Astrocyte (in vitro differentiated cells and primary cell): ENCODE results near the gene CNTN1. TPM values are rescaled to one million over a fixed set of nuclear protein-coding genes. Genes with fewer than 3 reads are reported as not detected.

ENCODE experiments used
- DNase-seq: peaks from one replicate; pipeline ENCODE4 v3.0.0-alpha.2; 2010; ENCODE audit warnings: low read depth
- FAIRE-seq: peaks from 2 replicates; lab custom pipeline; 2011; peaks lifted over from hg19 to GRCh38; lab: Jason Lieb, UNC
- H2AFZ ChIP-seq: 2 replicates; pipeline ENCODE4 v1.6.0; 2012; ENCODE audit warnings: low read depth, low read length, inconsistent platforms
- H3K27ac ChIP-seq: 2 replicates; pipeline ENCODE4 v1.5.1; 2011; ENCODE audit warnings: low read depth, low read length, inconsistent platforms
- H3K27me3 ChIP-seq: 2 replicates; pipeline ENCODE4 v1.6.0; 2011; ENCODE audit warnings: low read length, inconsistent platforms; ENCODE audit not compliant: insufficient read depth
- H3K36me3 ChIP-seq: 2 replicates; pipeline ENCODE4 v1.5.1; 2011; ENCODE audit warnings: low read length, inconsistent platforms; ENCODE audit not compliant: insufficient read depth
- H3K4me1 ChIP-seq: 2 replicates; pipeline ENCODE4 v1.5.1; 2011; ENCODE audit warnings: low read length, inconsistent platforms; ENCODE audit not compliant: insufficient read depth
- H3K4me2 ChIP-seq: 2 replicates; pipeline ENCODE4 v1.6.0; 2012; ENCODE audit warnings: low read length, inconsistent platforms
- H3K4me3 ChIP-seq: 2 replicates; pipeline ENCODE4 v1.5.1; 2011; ENCODE audit warnings: low read depth, mild to moderate bottlenecking, low read length, inconsistent platforms; ENCODE audit not compliant: insufficient read depth
- H3K79me2 ChIP-seq: 2 replicates; pipeline ENCODE4 v1.6.0; 2012; ENCODE audit warnings: mild to moderate bottlenecking, low read length, inconsistent platforms; ENCODE audit not compliant: insufficient read depth
- H3K9ac ChIP-seq: 2 replicates; pipeline ENCODE4 v1.6.0; 2012; ENCODE audit warnings: mild to moderate bottlenecking, low read length, inconsistent platforms
- H3K9me3 ChIP-seq: 2 replicates; pipeline ENCODE4 v1.5.1; 2012; ENCODE audit warnings: low read depth, mild to moderate bottlenecking, low read length, inconsistent platforms; ENCODE audit not compliant: insufficient read depth
- H4K20me1 ChIP-seq: 2 replicates; pipeline ENCODE4 v1.6.0; 2012; ENCODE audit warnings: low read length, inconsistent platforms; ENCODE audit not compliant: insufficient read depth
- H3K27ac Mint-ChIP-seq: one replicate; pipeline ENCODE4 v1.8.0; 2021; ENCODE audit warnings: mild to moderate bottlenecking, mixed read lengths; ENCODE audit not compliant: unreplicated experiment
- H3K27me3 Mint-ChIP-seq: one replicate; pipeline ENCODE4 v1.8.0; 2021; ENCODE audit warnings: low read depth, mixed read lengths; ENCODE audit not compliant: unreplicated experiment
- H3K36me3 Mint-ChIP-seq: one replicate; pipeline ENCODE4 v1.8.0; 2021; ENCODE audit warnings: low read depth, mixed read lengths; ENCODE audit not compliant: unreplicated experiment
- H3K4me1 Mint-ChIP-seq: one replicate; pipeline ENCODE4 v1.8.0; 2021; ENCODE audit warnings: low read depth, mixed read lengths; ENCODE audit not compliant: unreplicated experiment
- H3K4me3 Mint-ChIP-seq: one replicate; pipeline ENCODE4 v1.8.0; 2021; ENCODE audit warnings: mild to moderate bottlenecking, moderate library complexity, mixed read lengths; ENCODE audit not compliant: unreplicated experiment
- H3K9me3 Mint-ChIP-seq: one replicate; pipeline ENCODE4 v1.8.0; 2021; ENCODE audit warnings: mild to moderate bottlenecking, mixed read lengths; ENCODE audit not compliant: unreplicated experiment
- EZH2 ChIP-seq: IDR thresholded peaks from 2 replicates; pipeline ENCODE4 v1.6.1; 2012; ENCODE audit warnings: mild to moderate bottlenecking, low read length, inconsistent platforms; ENCODE audit not compliant: insufficient read depth
- total RNA-seq: library from RNA; stranded (reverse); gene quantifications from 2 replicates; pipeline ENCODE4 v1.2.1, GENCODE V29; 2021
- TF ChIP-seq, protein P1 (sequence below): IDR thresholded peaks from 2 replicates; pipeline ENCODE4 v1.5.1; 2011; ENCODE audit warnings: low read depth, mild to moderate bottlenecking, inconsistent platforms, low read length, moderate library complexity; ENCODE audit not compliant: insufficient read depth

Gene CNTN1
- total RNA-seq, 1 donor from 2014 or later: 2.1 TPM

DNA sequence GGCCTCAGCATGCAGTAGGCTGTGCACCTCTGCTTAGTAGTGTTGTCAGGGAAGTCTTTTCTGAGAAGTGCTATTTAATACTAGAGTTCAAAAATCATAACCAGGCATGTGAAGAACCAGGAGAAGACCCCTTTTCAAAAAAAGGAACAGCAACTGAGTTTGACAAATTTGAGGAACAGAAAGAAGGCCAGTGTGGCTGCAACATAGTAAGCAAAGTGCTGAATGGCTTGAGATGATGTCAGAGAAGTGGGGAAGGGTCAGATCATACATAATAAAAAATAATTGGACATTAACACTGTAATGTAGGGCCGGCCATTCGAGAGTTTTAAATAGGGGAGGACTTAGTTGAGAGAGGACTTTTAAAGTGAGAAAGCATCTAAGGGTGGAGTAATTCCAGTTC lies 11.1 kb upstream of the CNTN1 start:
- Histone ChIP-seq H3K4me3 (no peak overlapping the region), H3K9ac (no peak overlapping the region), H3K4me2 (no peak overlapping the region), H3K4me1 (no peaks in the 10 kb centered on the region), H3K36me3 (no peaks in the 10 kb centered on the region), H4K20me1 (no peaks in the 10 kb centered on the region), H3K27ac (no peak overlapping the region), H3K9me3 (no peaks in the 10 kb centered on the region), H3K27me3 (no peaks in the 10 kb centered on the region), H2AFZ (no peak overlapping the region), H3K79me2 (no peaks in the 10 kb centered on the region)
- FAIRE-seq (no peak), DNase-seq (no peak)
- H3K36me3 Mint-ChIP-seq: no peaks in the 10 kb centered on the region
- peaks cover 3% of the 10 kb centered on the region for H3K9me3 Mint-ChIP-seq
- H3K4me1 Mint-ChIP-seq: no peaks in the 10 kb centered on the region
- TF ChIP-seq, protein P1, sequence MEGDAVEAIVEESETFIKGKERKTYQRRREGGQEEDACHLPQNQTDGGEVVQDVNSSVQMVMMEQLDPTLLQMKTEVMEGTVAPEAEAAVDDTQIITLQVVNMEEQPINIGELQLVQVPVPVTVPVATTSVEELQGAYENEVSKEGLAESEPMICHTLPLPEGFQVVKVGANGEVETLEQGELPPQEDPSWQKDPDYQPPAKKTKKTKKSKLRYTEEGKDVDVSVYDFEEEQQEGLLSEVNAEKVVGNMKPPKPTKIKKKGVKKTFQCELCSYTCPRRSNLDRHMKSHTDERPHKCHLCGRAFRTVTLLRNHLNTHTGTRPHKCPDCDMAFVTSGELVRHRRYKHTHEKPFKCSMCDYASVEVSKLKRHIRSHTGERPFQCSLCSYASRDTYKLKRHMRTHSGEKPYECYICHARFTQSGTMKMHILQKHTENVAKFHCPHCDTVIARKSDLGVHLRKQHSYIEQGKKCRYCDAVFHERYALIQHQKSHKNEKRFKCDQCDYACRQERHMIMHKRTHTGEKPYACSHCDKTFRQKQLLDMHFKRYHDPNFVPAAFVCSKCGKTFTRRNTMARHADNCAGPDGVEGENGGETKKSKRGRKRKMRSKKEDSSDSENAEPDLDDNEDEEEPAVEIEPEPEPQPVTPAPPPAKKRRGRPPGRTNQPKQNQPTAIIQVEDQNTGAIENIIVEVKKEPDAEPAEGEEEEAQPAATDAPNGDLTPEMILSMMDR: no peak
- no peak for TF ChIP-seq EZH2
- H3K4me3 Mint-ChIP-seq: no peak overlapping the region
- no peak overlapping the region for H3K27ac Mint-ChIP-seq
- no peaks in the 10 kb centered on the region for H3K27me3 Mint-ChIP-seq

DNA sequence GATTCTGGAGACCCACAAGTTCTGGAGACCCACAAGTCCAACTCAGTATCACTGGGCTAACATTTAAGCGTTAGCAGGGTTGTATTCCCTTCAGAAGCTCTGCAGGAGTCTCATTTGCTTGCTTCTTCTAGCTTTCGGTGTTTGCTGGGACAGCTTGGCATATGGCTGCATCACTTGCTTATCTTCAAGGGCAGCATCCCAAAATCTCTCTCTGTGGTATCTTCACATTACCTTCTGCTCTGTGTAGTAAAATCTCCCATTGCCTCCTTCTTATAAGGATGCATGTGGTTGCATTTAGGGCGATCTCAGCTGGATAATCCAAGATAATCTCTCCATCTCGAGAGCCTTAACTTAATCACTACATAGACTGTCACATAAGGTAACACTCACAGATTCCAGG lies 7.3 kb upstream of the CNTN1 start:
- Histone ChIP-seq H3K27ac (no peak overlapping the region), H3K9ac (no peak overlapping the region), H3K27me3 (no peaks in the 10 kb centered on the region), H4K20me1 (no peaks in the 10 kb centered on the region), H3K36me3 (no peaks in the 10 kb centered on the region), H3K9me3 (no peaks in the 10 kb centered on the region), H3K4me3 (no peak overlapping the region), H3K4me2 (no peak overlapping the region), H3K79me2 (no peaks in the 10 kb centered on the region), H3K4me1 (no peaks in the 10 kb centered on the region), H2AFZ (no peak overlapping the region)
- Mint-ChIP-seq H3K4me1 (no peaks in the 10 kb centered on the region), H3K36me3 (no peaks in the 10 kb centered on the region), H3K27me3 (no peaks in the 10 kb centered on the region), H3K9me3 (no peaks in the 10 kb centered on the region), H3K4me3 (no peak overlapping the region), H3K27ac (no peak overlapping the region)
- FAIRE-seq (no peak), DNase-seq (no peak)
- no peak for TF ChIP-seq EZH2
- TF ChIP-seq, protein P1: no peak

DNA sequence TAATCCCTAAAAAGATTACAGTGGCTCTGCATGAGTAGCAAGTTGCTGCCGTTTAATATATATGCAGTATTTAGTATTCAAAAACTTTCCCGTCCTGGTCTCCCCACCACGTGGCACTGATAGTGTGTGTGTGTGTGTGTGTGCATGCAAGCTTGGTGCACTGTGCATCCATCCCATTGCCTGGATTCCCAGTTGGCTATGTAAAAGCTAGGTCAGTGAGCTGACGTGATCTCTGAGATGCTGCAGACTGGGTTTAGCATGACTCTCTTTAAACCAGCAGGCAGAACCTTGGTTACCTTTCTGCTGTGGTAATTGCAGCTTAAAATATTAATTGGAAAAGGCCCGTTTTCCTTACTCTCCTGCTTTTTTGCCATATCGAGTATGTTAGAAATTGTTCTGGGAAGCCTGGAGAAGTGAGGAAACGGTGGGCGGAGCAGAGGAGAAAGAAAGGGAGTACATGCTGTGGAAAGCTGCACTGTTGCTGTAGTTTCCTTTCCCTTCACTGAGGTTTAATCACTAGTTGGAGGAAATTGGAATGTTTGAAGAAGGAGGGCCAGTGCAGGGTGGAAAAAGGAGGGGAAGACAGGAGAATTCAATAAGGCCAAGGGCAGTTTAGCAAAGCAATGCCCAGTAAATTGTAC lies 4.0 kb upstream of the CNTN1 start:
- peaks cover 7% of the 10 kb centered on the region for H3K27me3 Mint-ChIP-seq

More for the DNA sequence above, 4.0 kb upstream of the CNTN1 start:
- Histone ChIP-seq H2AFZ (no peak overlapping the region), H3K27me3 (peaks cover 7% of the 10 kb centered on the region), H3K9ac (no peak overlapping the region), H4K20me1 (no peaks in the 10 kb centered on the region), H3K4me1 (no peaks in the 10 kb centered on the region), H3K9me3 (no peaks in the 10 kb centered on the region), H3K79me2 (no peaks in the 10 kb centered on the region), H3K27ac (no peak overlapping the region), H3K4me2 (no peak overlapping the region), H3K36me3 (no peaks in the 10 kb centered on the region), H3K4me3 (no peak overlapping the region)
- H3K4me3 Mint-ChIP-seq: no peak overlapping the region
- no peak overlapping the region for H3K27ac Mint-ChIP-seq
- no peaks in the 10 kb centered on the region for H3K4me1 Mint-ChIP-seq
- no peaks in the 10 kb centered on the region for H3K36me3 Mint-ChIP-seq
- H3K9me3 Mint-ChIP-seq: no peaks in the 10 kb centered on the region
- DNase-seq: no peak
- no peak for TF ChIP-seq EZH2
- TF ChIP-seq, protein P1: no peak
- no peak for FAIRE-seq
